Measurements from ENCODE around the gene RNF150. TPM values are rescaled to one million over a fixed set of nuclear protein-coding genes. Genes with fewer than 3 reads are reported as not detected.

RNF150 gene
- polyA plus RNA-seq, 3 donors: 0.21 TPM; not detected in 2

- WGBS (ENCODE audit: insufficient coverage): no CpG with 5 or more reads among the region's 2 CpGs
- no peaks in the 10 kb centered on the region for H3K36me3 ChIP-seq (replicated peaks in 1 of 2; ENCODE audit: control insufficient read depth in 1 of 2, insufficient read depth in 2 of 2, low read length in 2 of 2)
- no peak for TF ChIP-seq CTCF (IDR thresholded peaks at IDR 0.05)
Observed at GRCh38 chr4:140945106-140945505, 188.2 kb downstream of the RNF150 start.

GRCh38 chr4:140944572-140944971, 188.7 kb downstream of the RNF150 start:
- no peak overlapping the region for H3K27ac Mint-ChIP-seq
- Histone ChIP-seq H3K36me3 (replicated peaks in 1 of 2; ENCODE audit: control insufficient read depth in 1 of 2, insufficient read depth in 2 of 2, low read length in 2 of 2) (no peaks in the 10 kb centered on the region), H3K9ac (ENCODE audit: insufficient read depth, low read length, poor library complexity, severe bottlenecking) (no peak overlapping the region), H3K4me2 (replicated peaks; ENCODE audit: extremely low read depth, low read length, poor library complexity, severe bottlenecking) (no peak overlapping the region), H3K27ac (ENCODE audit: low read depth in 1 of 2, low read length in 2 of 2) (no peak overlapping the region), H3K9me3 (replicated peaks in 1 of 2; ENCODE audit: control insufficient read depth in 1 of 2, insufficient read depth in 1 of 2, low read length in 2 of 2) (no peaks in the 10 kb centered on the region), H3K4me1 (ENCODE audit: control insufficient read depth in 1 of 2, insufficient read depth in 2 of 2, low read length in 2 of 2) (no peaks in the 10 kb centered on the region), H3K4me3 (replicated peaks in 1 of 3; ENCODE audit: low read depth in 2 of 3, low read length in 3 of 3) (no peak overlapping the region), H4K20me1 (ENCODE audit: insufficient read depth, low read length) (no peaks in the 10 kb centered on the region), H3K79me2 (ENCODE audit: insufficient read depth, low read length) (no peaks in the 10 kb centered on the region), H3K27me3 (ENCODE audit: control insufficient read depth in 2 of 2, insufficient read depth in 2 of 2, low read length in 2 of 2) (no peaks in the 10 kb centered on the region), H2AFZ (ENCODE audit: insufficient read depth, low read depth, low read length, poor library complexity, severe bottlenecking) (no peak overlapping the region)
- H3K36me3 Mint-ChIP-seq: no peaks in the 10 kb centered on the region
- H3K27me3 Mint-ChIP-seq (ENCODE audit: low read depth in 3 of 3): peaks cover 0 to 2% (median 0%) of the 10 kb centered on the region in 3 donors
- no peak for TF ChIP-seq CTCF (IDR thresholded peaks at IDR 0.05)
- H3K9me3 Mint-ChIP-seq: peaks cover 0 to 2% (median 0%) of the 10 kb centered on the region in 7 donors
- WGBS (ENCODE audit: insufficient coverage): 100% methylated on average over 1 of the region's 2 CpGs
- no peak for DNase-seq
- no peak overlapping the region for H3K4me3 Mint-ChIP-seq
- intact Hi-C loops (cut with micrococcal nuclease): no loop called here
- no peaks in the 10 kb centered on the region for H3K4me1 Mint-ChIP-seq

More at GRCh38 chr4:140945106-140945505, 188.2 kb downstream of the RNF150 start:
- Histone ChIP-seq H3K27me3 (ENCODE audit: control insufficient read depth in 2 of 2, insufficient read depth in 2 of 2, low read length in 2 of 2) (no peaks in the 10 kb centered on the region), H3K9me3 (replicated peaks in 1 of 2; ENCODE audit: control insufficient read depth in 1 of 2, insufficient read depth in 1 of 2, low read length in 2 of 2) (no peaks in the 10 kb centered on the region), H3K4me3 (replicated peaks in 1 of 3; ENCODE audit: low read depth in 2 of 3, low read length in 3 of 3) (no peak overlapping the region), H3K79me2 (ENCODE audit: insufficient read depth, low read length) (no peaks in the 10 kb centered on the region), H3K4me1 (ENCODE audit: control insufficient read depth in 1 of 2, insufficient read depth in 2 of 2, low read length in 2 of 2) (no peaks in the 10 kb centered on the region), H4K20me1 (ENCODE audit: insufficient read depth, low read length) (no peaks in the 10 kb centered on the region), H3K27ac (ENCODE audit: low read depth in 1 of 2, low read length in 2 of 2) (no peak overlapping the region), H3K9ac (ENCODE audit: insufficient read depth, low read length, poor library complexity, severe bottlenecking) (no peak overlapping the region), H2AFZ (ENCODE audit: insufficient read depth, low read depth, low read length, poor library complexity, severe bottlenecking) (no peak overlapping the region), H3K4me2 (replicated peaks; ENCODE audit: extremely low read depth, low read length, poor library complexity, severe bottlenecking) (no peak overlapping the region)
- Mint-ChIP-seq H3K27ac (no peak overlapping the region), H3K36me3 (no peaks in the 10 kb centered on the region), H3K9me3 (peaks cover 0 to 2% (median 0%) of the 10 kb centered on the region in 7 donors), H3K27me3 (ENCODE audit: low read depth in 3 of 3) (peaks cover 0 to 2% (median 0%) of the 10 kb centered on the region in 3 donors), H3K4me3 (no peak overlapping the region), H3K4me1 (no peaks in the 10 kb centered on the region)
- DNase-seq: no peak
- intact Hi-C loops (cut with micrococcal nuclease): no loop called here

All from CD14-positive monocyte (primary cell).